K562 (cell line): ENCODE data around the gene GATC. TPM values are rescaled to one million over a fixed set of nuclear protein-coding genes. Genes with fewer than 3 reads are reported as not detected.
A peak's percentile ranks its signal among the peaks of the same experiment; 100 is the strongest.

Experiments
- ATAC-seq: fragments of 200-7000 bp; cut with Tn5 transposase; 3 replicates; pipeline ENCODE4 v1.9.1; 2020; ENCODE audit warnings: moderate library complexity
- BruUV-seq: library from RNA; stranded (reverse); fragments of 400-500 nt; replicated peaks from 2 replicates; lab custom pipeline; 2021; lab: Mats Ljungman, UMichigan
- CTCF ChIA-PET: fragments of 300-600 bp; formaldehyde crosslinking; extraction: SDS; loops from one replicate; lab custom pipeline; 2021; ENCODE audit warnings: low intra/inter-chr PET ratio; lab: Yijun Ruan, JAX
- POLR2A ChIA-PET: fragments of 300-600, 350-650 bp; sonication (Branson Sonifier 250); formaldehyde crosslinking; extraction: SDS; loops from one replicate; lab custom pipeline; 2021; ENCODE audit warnings: antibody characterized with exemption, inconsistent platforms; lab: Yijun Ruan, JAX
- DNase-seq, 4 experiments: peaks; one replicate each; pipeline versions ENCODE4 v3.0.0 to v3.0.0-alpha.2; 2011 to 2018; ENCODE audit warnings: low spot score in 3 of 4, mixed read lengths in 3 of 4; ENCODE audit errors: extremely low read depth in 1 of 4
- FAIRE-seq: peaks from 2 replicates; lab custom pipeline; 2011; peaks lifted over from hg19 to GRCh38; lab: Jason Lieb, UNC
- H2AFZ ChIP-seq: 2 replicates; pipeline ENCODE4 v1.6.0; 2011; ENCODE audit warnings: low read depth, low read length, control low read depth, inconsistent platforms
- H3K27ac ChIP-seq: fragments of 200-600 bp; 3 replicates; pipeline ENCODE4 v1.8.0; 2011; ENCODE audit warnings: low read depth, mild to moderate bottlenecking, control low read depth, inconsistent platforms, low read length, moderate library complexity, mixed read lengths; ENCODE audit errors: extremely low read depth
- H3K27me3 ChIP-seq, 2 experiments: fragments of 300-600 bp in 1 of 2; 2 replicates in 1 of 2; 3 replicates in 1 of 2; pipeline versions ENCODE4 v1.6.0 to v1.8.0; 2011; ENCODE audit warnings: inconsistent platforms in 2 of 2, low read length in 2 of 2, mild to moderate bottlenecking in 1 of 2, mixed read lengths in 1 of 2, moderate library complexity in 1 of 2; ENCODE audit not compliant: control insufficient read depth in 2 of 2, insufficient read depth in 2 of 2
- H3K36me3 ChIP-seq: fragments of 300-600 bp; 3 replicates; pipeline ENCODE4 v1.8.0; 2011; ENCODE audit warnings: mild to moderate bottlenecking, low read length, inconsistent platforms; ENCODE audit not compliant: control insufficient read depth, insufficient read depth
- H3K4me1 ChIP-seq, 2 experiments: fragments of 200-600 bp in 1 of 2; replicated peaks in 1 of 2; 2 replicates in 1 of 2; 3 replicates in 1 of 2; pipeline versions ENCODE4 v1.5.1 to v1.8.0; 2011; ENCODE audit warnings: inconsistent platforms in 2 of 2, low read length in 2 of 2, mild to moderate bottlenecking in 1 of 2, mixed read lengths in 1 of 2, moderate library complexity in 1 of 2; ENCODE audit not compliant: control insufficient read depth in 2 of 2, insufficient read depth in 2 of 2
- H3K4me2 ChIP-seq: 2 replicates; pipeline ENCODE4 v1.6.1; 2011; ENCODE audit warnings: low read length, control low read depth, inconsistent platforms, mixed read lengths; ENCODE audit not compliant: insufficient read depth
- H3K4me3 ChIP-seq: fragments of 200-600 bp; sonication (generic), shearing (Covaris generic); 2 replicates; pipeline ENCODE4 v1.5.1; 2016; ENCODE audit warnings: control low read depth, inconsistent platforms
- H3K79me2 ChIP-seq: fragments of 200-600 bp; 3 replicates; pipeline ENCODE4 v1.8.0; 2011; ENCODE audit warnings: low read length, inconsistent platforms; ENCODE audit not compliant: control insufficient read depth, insufficient read depth
- H3K9ac ChIP-seq, 2 experiments: 2 replicates each; pipeline versions ENCODE4 v1.6.0 to v1.6.1; 2011; ENCODE audit warnings: low read depth in 2 of 2, low read length in 2 of 2, control low read depth in 1 of 2, inconsistent platforms in 1 of 2, mild to moderate bottlenecking in 1 of 2, mixed read lengths in 1 of 2; ENCODE audit not compliant: insufficient read depth in 1 of 2
- H3K9me1 ChIP-seq: one replicate; pipeline ENCODE4 v1.6.0; 2011; ENCODE audit warnings: inconsistent platforms, mild to moderate bottlenecking, low read length, moderate library complexity; ENCODE audit not compliant: control insufficient read depth, insufficient read depth
- H3K9me3 ChIP-seq: replicated peaks from 2 replicates; pipeline ENCODE4 v1.5.1; 2011; ENCODE audit warnings: low read depth, low read length, inconsistent platforms; ENCODE audit not compliant: control insufficient read depth, insufficient read depth
- H4K20me1 ChIP-seq: replicated peaks from 2 replicates; pipeline ENCODE4 v1.6.1; 2011; ENCODE audit warnings: low read length, inconsistent platforms, mixed read lengths; ENCODE audit not compliant: control insufficient read depth, insufficient read depth
- MTF1 ChIP-seq: fragments of 250-450 bp; sonication (Bioruptor Pico); IDR thresholded peaks from 2 replicates; pipeline ENCODE4 v1.9.0; 2021; ENCODE audit warnings: moderate library complexity, mild to moderate bottlenecking, inconsistent platforms, borderline replicate concordance
- RBBP5 ChIP-seq: fragments of 200-600 bp; sonication (generic); IDR thresholded peaks from 2 replicates; pipeline ENCODE4 v1.6.1; 2012; ENCODE audit warnings: borderline replicate concordance, mild to moderate bottlenecking, low read length, control low read depth, inconsistent platforms; ENCODE audit not compliant: insufficient read depth, poor library complexity, severe bottlenecking
- SIN3A ChIP-seq, 2 experiments: fragments of 150-350 bp in 1 of 2; IDR thresholded peaks; 2 replicates each; pipeline ENCODE4 v1.6.1; 2011 to 2016; ENCODE audit warnings: borderline replicate concordance in 2 of 2, low read depth in 2 of 2, low read length in 2 of 2, mild to moderate bottlenecking in 2 of 2, moderate library complexity in 2 of 2; ENCODE audit not compliant: control insufficient read depth in 1 of 2
- THRAP3 ChIP-seq: fragments of 450-650 bp; IDR thresholded peaks from 2 replicates; pipeline ENCODE4 v1.6.1; 2016; ENCODE audit warnings: mild to moderate bottlenecking, inconsistent platforms, borderline replicate concordance
- ZNF121 ChIP-seq: sonication (generic); formaldehyde crosslinking; conservative IDR thresholded peaks from 2 replicates; pipeline ENCODE4 v1.8.0; 2022; ENCODE audit warnings: missing genetic modification reagents
- ZNF717 ChIP-seq: fragments of 250-450 bp; sonication (Bioruptor Pico); IDR thresholded peaks from 2 replicates; pipeline ENCODE4 v1.5.0; 2021
- WGBS: fragments of 100-300 bp; shearing (Covaris generic); methylation state at CpG from one replicate; pipeline ENCODE4 v1.1.6; 2016; ENCODE audit warnings: low coverage, mixed read lengths; ENCODE audit not compliant: insufficient coverage; ENCODE audit errors: missing lambda C conversion rate; 5-methylcytosine and 5-hydroxymethylcytosine counted together
- in situ Hi-C: fragments of 300-500 bp; cut with MboI; formaldehyde crosslinking; loops from 4 replicates; pipeline ENCODE4 v1.15.0; 2018; ENCODE audit warnings: inconsistent platforms, mixed read lengths
- intact Hi-C: fragments of 100-400 bp; cut with micrococcal nuclease; formaldehyde crosslinking; loops from 2 replicates; pipeline ENCODE4 v1.14.2; 2022
- polyA plus RNA-seq, 8 experiments: library from polyadenylated mRNA; depleted of rRNA in 4 of 8; stranded (reverse) in 5 of 8; unstranded in 3 of 8; fragments of >200 nt; fragmentation: Nextera tagmentation in 2 of 8; fragmentation: Illumina TruSeq in 1 of 8; extraction: Ambion mirVana in 2 of 8; extraction: Trizol in 1 of 8; gene quantifications; 2 replicates each; pipeline versions ENCODE4 v1.2.1 to v1.2.3, GENCODE V29; 2011 to 2014; ENCODE audit warnings: inconsistent platforms in 1 of 8, missing spikeins in 1 of 8
- total RNA-seq, 7 experiments: library from RNA; depleted of rRNA in 6 of 7; stranded (reverse); fragments of >200 nt in 6 of 7; fragmentation: Illumina TruSeq in 2 of 7; extraction: Trizol in 2 of 7; gene quantifications; 2 replicates each; pipeline versions ENCODE4 v1.2.1 to v1.2.3, GENCODE V29; 2011 to 2021; ENCODE audit warnings: low replicate concordance in 1 of 7

GATC gene
- total and polyA plus RNA-seq, 9 of the 15 experiments (the other 6 are each of a cell fraction or from before 2014, with no cell fraction given): 5.8 to 52.6 (median 28.2) TPM

DNA sequence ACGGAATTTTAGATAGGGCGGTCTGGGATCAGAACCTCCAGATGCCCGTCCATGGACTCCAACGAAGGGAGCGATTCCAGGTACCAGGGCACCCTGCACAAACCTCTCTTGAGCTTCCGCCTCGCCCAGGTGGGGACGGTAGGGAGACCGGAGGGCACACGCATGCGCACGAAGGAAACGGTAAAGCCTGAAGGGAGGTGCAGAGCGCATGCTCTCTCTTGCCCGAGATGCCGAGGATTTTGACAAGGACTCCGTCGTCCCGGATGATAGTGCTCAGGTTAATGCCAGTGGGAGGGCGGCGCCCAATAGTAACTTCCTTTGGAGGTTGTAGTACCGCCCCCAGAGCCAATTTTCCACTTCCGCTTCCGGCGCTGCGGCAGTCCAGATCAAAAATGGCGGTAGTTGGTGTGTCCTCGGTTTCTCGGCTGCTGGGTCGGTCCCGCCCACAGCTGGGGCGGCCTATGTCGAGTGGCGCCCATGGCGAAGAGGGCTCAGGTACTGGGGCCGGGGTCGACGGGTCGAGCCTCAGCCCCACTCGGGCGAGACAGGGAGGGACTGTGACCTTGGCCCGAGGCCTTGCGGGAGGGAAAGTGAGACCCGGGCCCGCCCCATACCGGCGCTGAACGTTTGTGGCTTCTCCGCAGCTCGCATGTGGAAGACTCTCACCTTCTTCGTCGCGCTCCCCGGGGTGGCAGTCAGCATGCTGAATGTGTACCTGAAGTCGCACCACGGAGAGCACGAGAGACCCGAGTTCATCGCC is 8.3 kb upstream of the GATC start, which contains the start of gene COX6A1 (continued):
- no peak for TF ChIP-seq ZNF717 (CRISPR knock-in tag)
- no peak for TF ChIP-seq MTF1 (CRISPR knock-in tag)

DNA sequence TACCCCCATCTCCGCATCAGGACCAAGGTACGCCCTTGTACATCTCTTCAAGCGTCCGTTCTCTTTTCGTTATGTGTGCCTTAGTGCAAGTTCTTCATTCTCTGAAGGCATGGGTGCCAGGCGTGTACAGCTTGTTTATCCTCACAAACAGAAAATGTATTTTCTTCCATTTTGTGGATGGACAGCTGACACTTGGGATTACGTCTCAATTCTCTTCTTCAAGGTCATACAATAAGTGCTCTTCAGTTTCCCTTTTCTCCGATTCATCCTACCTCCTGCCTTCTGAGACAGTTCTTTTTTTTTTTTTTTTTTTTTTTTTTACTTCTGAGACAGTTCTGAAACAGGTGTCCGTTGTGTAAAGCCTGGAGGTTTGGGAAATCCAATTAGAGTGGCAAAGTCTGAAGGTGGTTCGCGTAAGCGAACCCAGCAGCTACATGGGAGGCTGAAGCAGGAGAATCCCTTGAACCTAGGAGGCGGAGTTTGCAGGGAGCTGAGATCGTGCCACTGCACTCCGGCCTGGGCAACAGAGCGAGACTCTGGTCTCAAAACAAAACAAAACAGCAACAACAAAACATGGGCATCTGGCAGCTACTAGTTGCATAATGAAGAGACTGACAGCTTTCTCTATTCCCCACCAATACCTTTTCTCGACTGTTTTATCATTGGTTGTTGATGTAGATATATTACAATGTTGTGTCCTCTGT is 7.6 kb upstream of the GATC start:
- Histone ChIP-seq H4K20me1 (peaks cover 7% of the 10 kb centered on the region), H3K9ac (peak overlapping the region; percentile 85 to 96), H3K79me2 (peaks cover 49% of the 10 kb centered on the region), H3K9me3 (no peaks in the 10 kb centered on the region), H3K36me3 (peaks cover 42% of the 10 kb centered on the region), H2AFZ (peak overlapping the region; percentile 100), H3K4me3 (peak overlapping the region; percentile 91), H3K9me1 (no peaks in the 10 kb centered on the region), H3K4me1 (peaks cover 3 to 8% of the 10 kb centered on the region in 2 experiments; a peak in 4 of 5 replicates), H3K4me2 (peak overlapping the region; percentile 99), H3K27ac (peak overlapping the region; percentile 86), H3K27me3 (no peaks in the 10 kb centered on the region)
- FAIRE-seq (no peak), DNase-seq (peak in 3 of 4 experiments; percentile 2 to 23 (median 6)), ATAC-seq (peak; percentile 17)
- 4% methylated on average over 17 of the region's 17 CpGs for WGBS
- TF ChIP-seq RBBP5 (peak; percentile 6), THRAP3 (no peak), SIN3A (IDR thresholded peaks at IDR 0.05; ENCODE audit: borderline replicate concordance in 2 of 2, control insufficient read depth in 1 of 2, low read depth in 2 of 2, low read length in 2 of 2) (peak in 1 of 2 experiments; percentile 4; a peak in 2 of 4 replicates), ZNF121 (peak; percentile 38)
- intact Hi-C loops: loop anchor here (1.0 to 10.0 kb wide), 2 partner anchors 58 to 206 kb away; partner anchors contain the start of genes CABP1 and DYNLL1
- in situ Hi-C loops: loop anchor here (10.0 kb wide), 1 partner anchor 114 kb away; the partner anchor contains the start of gene PLA2G1B
- BruUV-seq: no TSS peak
- POLR2A ChIA-PET: interaction anchor here (0.8 to 2.2 kb wide), 4 partner anchors 14 to 147 kb away, joined by 3 to 18 read pairs (median 4); partner anchors contain the start of genes RNU4-2 and SIRT4
- CTCF ChIA-PET: interaction anchor here (1.1 kb wide), 2 partner anchors 82 to 114 kb away, joined by 3 to 4 read pairs; no protein-coding TSS in a partner anchor
